Measurements from ENCODE around the gene FKBP2.

Gene FKBP2

DNA sequence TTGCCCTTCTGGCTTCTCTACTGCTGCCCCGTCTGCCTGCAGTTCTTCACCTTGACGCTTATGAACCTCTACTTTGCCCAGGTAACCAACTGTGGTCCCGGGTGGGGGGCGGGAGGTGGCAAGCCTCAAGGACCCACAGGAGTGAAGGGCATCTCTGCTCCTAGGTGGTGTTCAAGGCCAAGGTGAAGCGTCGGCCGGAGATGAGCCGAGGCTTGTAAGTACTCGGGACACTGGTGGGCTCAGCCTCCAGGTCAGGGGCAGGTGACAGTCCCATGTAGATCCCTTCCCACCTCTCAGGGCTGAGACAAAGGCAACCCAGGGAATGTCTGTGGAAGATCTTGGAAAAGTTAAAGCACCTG is 45.9 kb downstream of the FKBP2 start:
- DNase-seq = no peak

DNA sequence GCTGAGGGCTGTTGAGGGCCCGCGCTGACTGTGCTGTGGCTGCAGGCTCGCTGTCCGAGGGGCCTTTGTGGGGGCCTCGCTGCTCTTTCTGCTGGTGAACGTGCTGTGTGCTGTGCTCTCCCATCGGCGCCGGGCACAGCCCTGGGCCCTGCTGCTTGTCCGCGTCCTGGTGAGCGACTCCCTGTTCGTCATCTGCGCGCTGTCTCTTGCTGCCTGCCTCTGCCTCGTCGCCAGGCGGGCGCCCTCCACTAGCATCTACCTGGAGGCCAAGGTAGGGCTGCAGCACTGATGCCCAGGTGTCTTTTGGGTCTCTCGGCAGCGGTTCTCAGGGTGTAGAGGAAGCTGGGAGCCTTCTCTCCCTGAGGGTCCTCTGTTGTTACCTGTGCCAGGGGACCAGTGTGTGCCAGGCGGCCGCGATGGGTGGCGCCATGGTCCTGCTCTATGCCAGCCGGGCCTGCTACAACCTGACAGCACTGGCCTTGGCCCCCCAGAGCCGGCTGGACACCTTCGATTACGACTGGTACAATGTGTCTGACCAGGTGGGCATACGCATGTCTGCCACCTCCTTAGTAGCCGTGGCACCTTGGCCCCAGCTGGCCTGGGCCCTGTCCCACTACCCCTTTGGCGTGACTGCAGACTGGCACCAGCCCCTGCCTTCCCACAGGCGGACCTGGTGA is 46.9 kb downstream of the FKBP2 start:
- DNase-seq = no peak

DNA sequence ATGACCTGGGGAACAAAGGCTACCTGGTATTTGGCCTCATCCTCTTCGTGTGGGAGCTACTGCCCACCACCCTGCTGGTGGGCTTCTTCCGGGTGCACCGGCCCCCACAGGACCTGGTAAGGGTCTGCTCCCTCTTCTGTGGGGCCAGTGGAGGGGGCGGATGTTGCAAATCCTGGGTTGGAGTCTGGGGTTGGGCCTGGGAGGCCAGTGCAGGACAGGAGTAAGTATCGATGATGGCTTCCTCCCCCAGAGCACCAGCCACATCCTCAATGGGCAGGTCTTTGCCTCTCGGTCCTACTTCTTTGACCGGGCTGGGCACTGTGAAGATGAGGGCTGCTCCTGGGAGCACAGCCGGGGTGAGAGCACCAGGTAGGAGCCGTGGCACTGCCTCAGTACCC is 47.5 kb downstream of the FKBP2 start:
- DNase-seq = no peak

DNA sequence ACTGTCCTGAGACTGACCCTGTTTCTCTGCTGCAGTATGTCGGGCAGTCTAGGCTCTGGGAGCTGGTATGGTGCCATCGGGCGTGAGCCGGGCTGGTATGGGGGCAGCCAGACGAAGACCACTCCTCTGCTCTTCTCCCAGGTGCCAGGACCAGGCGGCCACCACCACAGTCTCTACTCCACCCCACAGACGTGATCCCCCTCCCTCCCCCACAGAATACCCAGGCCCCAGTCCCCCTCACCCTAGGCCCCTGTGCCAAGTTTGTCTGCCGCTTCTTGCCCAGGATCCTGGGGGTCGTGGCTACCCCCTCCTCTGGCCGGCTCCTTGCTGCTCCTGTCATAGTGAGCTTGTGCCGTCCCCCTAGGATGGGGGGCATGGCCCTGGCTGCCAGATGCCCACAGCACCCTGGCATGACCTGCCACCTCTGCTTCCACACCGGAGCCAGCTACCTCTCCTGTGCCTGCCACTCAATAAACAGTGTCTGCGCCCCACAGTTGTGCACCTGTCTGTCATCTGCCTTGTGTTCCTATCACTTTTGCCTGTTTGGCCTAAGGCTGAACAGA is 48.2 kb downstream of the FKBP2 start:
- DNase-seq = no peak

DNA sequence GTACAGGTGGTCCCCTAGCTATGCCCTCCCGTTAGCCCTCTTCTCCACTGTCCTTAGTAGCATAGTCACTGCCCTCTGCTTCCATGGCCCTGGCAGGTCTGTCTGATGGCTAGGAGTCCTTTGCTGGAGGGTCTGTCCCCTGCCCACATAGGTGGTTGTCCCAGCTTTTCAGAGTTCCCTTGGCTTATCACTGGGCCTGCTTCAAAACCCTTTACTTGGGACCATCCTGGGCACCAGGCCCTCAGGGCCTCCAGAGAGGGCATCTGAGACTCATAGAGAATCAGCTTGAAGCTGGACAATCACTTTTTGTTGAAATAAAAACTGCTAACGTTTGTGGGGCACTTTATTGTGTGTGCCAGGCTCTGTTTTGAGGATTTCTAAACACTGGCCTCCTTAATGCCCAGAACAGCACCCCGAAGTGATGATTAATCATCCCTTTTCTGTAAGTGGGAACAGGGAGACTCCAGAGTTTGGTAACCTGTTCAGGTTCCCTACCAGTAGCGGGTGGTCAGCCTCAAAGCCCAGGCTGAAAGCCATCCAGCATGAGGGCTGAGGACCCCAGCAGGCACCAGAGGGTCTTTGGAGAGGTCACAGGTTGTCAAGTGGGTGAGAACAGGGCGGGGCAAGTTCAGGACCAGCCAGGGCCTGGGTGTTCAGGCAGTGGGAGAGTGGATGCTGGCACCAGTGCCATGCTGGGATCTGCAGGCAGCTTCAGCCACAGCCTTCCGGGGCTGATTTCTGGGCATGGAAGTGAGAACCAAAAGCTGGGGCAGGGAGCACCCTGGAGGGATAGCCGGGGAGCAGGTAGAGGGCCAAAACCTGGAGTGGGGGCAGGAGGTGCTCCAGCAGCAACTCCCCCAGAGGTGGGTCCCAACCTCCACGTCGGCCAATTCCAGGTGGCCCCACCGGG is 49.7 kb downstream of the FKBP2 start:
- no peak for DNase-seq

DNA sequence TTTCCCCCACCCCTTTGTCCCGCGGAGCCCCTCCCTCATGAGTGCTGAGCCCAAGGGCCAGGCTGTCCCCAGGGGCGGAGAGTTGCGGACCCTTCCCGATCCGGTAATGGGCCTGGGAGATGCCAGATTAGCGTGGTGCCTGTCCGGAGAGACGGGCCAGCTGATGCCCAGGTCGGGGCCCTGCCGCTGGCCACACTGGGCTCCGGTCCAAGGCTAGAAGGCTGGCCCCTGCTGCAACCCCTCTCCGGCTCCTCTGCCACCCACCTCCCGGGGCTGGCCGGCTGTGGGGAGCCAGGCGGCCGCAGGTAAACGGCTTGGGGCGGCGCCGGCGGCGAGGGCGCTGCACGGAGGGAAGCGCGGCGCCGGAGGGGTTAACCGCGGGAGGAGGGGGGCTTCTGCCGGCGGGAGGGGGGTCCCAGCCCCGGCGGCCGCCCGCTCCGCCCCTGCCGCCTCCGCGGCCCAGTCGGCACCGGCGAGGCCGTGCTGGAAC is 50.4 kb downstream of the FKBP2 start, which contains the start of gene KCNK4:
Gene KCNK4 (plus strand): TSS at position 41 of the 490 bp plus-strand sequence. CDS start 1,717 bp downstream, outside the sequence.
- DNase-seq = no peak

DNA sequence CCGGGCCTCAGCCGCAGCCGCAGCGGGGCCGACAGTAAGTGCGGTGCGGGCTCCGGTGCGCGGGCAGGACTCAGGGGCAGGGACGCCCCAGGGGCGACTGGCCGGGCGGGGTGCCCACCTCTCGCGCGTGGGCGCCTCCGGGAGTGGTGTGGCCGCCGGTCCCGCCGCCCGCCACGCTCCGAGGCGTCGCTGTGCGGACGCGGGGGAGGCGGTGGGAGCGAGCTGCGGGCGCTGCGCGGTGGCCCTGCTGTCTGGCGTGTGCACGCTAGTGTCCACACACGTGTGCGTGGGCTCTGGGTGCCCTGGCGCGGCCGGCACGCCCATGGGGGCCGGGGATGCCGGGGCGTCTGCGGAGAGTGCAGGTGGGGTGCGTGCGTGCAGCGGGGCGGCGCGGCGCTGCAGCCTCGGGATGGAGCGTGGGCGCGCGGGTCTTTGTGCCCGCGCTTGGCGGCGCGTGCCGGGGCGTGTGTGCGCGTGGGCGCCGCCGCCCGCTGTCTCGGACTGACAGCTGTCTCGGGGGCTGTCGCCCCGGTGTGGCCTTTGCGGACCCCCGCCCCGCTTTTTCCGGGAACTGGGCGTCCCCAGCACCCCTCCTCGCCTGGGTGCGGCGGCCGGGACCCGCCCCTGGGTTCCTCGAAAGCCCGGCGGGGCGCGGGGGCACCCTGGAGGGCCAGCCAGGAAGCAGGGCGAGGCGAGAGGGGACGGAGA is 51.0 kb downstream of the FKBP2 start:
- DNase-seq = no peak

DNA sequence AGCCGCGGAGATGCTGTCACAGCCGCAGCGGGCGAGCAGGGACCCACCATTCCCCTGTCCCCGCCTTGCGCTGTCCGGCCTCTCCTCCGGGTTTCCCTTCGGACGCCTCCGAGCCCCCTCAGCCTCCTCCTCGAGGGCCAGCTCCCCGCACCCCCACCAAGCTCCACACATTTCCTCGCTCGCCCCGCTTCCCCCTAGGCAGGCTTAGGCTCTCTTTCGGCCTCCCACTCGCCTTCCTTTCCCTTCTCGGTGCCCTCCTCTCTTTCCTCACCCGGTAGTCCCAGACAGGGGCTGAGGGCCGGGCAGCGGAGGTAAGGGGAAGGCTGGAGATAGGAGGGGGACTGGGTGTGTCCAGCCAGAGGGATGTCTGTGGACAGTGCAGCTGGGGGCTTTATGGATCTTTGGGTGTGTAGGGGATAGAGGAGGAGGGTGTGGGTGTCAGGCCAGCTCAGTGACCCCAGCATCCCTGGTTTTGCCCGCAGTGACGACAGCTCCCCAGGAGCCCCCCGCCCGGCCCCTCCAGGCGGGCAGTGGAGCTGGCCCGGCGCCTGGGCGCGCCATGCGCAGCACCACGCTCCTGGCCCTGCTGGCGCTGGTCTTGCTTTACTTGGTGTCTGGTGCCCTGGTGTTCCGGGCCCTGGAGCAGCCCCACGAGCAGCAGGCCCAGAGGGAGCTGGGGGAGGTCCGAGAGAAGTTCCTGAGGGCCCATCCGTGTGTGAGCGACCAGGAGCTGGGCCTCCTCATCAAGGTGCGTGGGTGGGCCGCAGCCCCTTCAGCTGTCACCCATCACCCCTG is 51.8 kb downstream of the FKBP2 start:
- no peak for DNase-seq
